Esophagus squamous epithelium (tissue), 5 donors: ENCODE measurements around the gene LRRC45. TPM values are rescaled to one million over a fixed set of nuclear protein-coding genes. Genes with fewer than 3 reads are reported as not detected.

ENCODE experiments used
- DNase-seq: peaks from one replicate; lab custom pipeline; 2025; lab: John Stamatoyannopoulos, UW
- H3K27ac ChIP-seq, 4 donors: fragments of 200-600 bp; sonication (generic); one replicate each; pipeline ENCODE4 v1.5.1; 2016 to 2019; ENCODE audit warnings: mild to moderate bottlenecking in 1 of 4
- H3K27me3 ChIP-seq, 4 donors: fragments of 200-600 bp; sonication (generic); 1 replicate in 3 of 4; 2 replicates in 1 of 4; pipeline versions ENCODE4 v1.5.1 to v1.6.0; 2017 to 2021; ENCODE audit warnings: antibody characterized with exemption in 1 of 4
- H3K36me3 ChIP-seq, 3 donors: fragments of 200-600 bp; sonication (generic); one replicate each; pipeline ENCODE4 v1.5.1; 2016 to 2019
- H3K4me1 ChIP-seq, 3 donors: fragments of 200-600 bp; sonication (generic); one replicate each; pipeline ENCODE4 v1.5.1; 2017 to 2019
- H3K4me3 ChIP-seq, 4 donors: fragments of 200-600 bp; sonication (generic); 1 replicate in 3 of 4; 2 replicates in 1 of 4; pipeline ENCODE4 v1.5.1; 2016 to 2019; ENCODE audit warnings: mild to moderate bottlenecking in 2 of 4, moderate library complexity in 1 of 4
- H3K9me3 ChIP-seq, 3 donors: fragments of 200-600 bp; sonication (generic); one replicate each; pipeline ENCODE4 v1.5.1; 2016 to 2019
- CTCF ChIP-seq, 6 experiments: fragments of 450-650 bp in 4 of 6; fragments of 200-600 bp in 2 of 6; sonication (generic) in 2 of 6; IDR thresholded peaks; one replicate each; pipeline ENCODE4 v1.5.1; 2016 to 2019; ENCODE audit warnings: antibody characterized with exemption in 6 of 6, mild to moderate bottlenecking in 4 of 6, moderate library complexity in 4 of 6
- POLR2A ChIP-seq, 4 donors: fragments of 450-650 bp; IDR thresholded peaks; one replicate each; pipeline ENCODE4 v1.6.1; 2017; ENCODE audit warnings: antibody characterized with exemption in 4 of 4, mild to moderate bottlenecking in 4 of 4, moderate library complexity in 3 of 4
- WGBS, 2 donors: methylation state at CpG; one replicate each; pipeline ENCODE4 v1.1.5; 2018; 5-methylcytosine and 5-hydroxymethylcytosine counted together
- intact Hi-C: fragments of 100-400 bp; cut with DNase I; formaldehyde crosslinking; loops from one replicate; pipeline ENCODE4 v1.15.0; 2022
- total RNA-seq, 4 donors: library from RNA; depleted of rRNA; stranded (reverse); fragments of >200 nt; gene quantifications; one replicate each; pipeline ENCODE4 v1.1.0, GENCODE V29; 2016
- donor health status: DM: yes; HTN: yes; CAD: no.

The LRRC45 gene
- total RNA-seq, 4 donors from 2014 or later = 9.7 to 21.2 (median 18.3) TPM

DNA sequence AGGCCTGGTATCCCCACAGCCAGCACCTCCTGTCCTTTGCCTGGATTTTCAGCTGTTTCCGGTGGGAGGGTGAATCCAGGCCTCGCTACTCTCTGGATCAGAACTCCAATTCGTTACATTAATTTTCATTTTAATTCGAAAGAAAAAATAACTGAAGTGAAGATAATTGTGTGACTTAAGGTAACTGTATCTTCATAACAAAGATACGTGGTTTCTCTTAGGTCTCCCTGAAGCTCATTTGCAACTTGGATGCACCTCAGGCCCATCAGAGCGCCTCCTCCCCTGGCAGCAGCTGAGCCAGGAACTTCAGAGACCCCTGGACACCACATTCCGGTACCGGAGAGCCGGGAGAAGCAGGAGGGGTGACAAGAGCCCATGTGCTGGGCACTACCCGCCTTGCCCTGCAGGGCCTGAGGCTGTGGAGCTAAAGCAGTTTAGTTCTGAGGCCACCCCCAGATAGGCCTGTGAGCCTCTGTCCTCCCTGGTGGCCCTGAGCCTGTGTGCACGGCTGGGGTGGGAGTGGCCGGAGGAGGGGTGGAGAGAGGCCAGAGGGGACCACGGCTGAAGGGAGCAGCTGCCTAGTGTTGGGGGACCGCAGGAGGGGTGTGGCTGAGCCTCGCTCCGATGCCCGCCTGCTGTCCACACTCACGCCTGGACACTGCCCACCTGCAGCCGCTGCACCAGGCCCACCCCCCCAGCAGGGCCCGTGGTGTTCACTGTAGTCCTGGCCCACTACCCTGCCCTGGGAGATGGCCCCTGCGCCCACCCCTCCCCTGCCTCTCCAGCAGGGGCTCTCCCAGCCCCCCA is 53.9 kb downstream of the LRRC45 start:
- Histone ChIP-seq H3K36me3 (peaks cover 20 to 50% (median 28%) of the 10 kb centered on the region in 3 donors), H3K27me3 (no peaks in the 10 kb centered on the region), H3K27ac (no peak overlapping the region), H3K4me3 (no peak overlapping the region), H3K4me1 (peaks cover 0 to 17% (median 0%) of the 10 kb centered on the region in 3 donors), H3K9me3 (no peaks in the 10 kb centered on the region)
- no peak for DNase-seq
- WGBS, 2 donors = 76 to 77% methylated on average over 8 to 10 of the region's 21 CpGs
- TF ChIP-seq CTCF (IDR thresholded peaks at IDR 0.05) = no peak
- TF ChIP-seq POLR2A (IDR thresholded peaks at IDR 0.05) = no peak
- intact Hi-C loops = no loop called here

DNA sequence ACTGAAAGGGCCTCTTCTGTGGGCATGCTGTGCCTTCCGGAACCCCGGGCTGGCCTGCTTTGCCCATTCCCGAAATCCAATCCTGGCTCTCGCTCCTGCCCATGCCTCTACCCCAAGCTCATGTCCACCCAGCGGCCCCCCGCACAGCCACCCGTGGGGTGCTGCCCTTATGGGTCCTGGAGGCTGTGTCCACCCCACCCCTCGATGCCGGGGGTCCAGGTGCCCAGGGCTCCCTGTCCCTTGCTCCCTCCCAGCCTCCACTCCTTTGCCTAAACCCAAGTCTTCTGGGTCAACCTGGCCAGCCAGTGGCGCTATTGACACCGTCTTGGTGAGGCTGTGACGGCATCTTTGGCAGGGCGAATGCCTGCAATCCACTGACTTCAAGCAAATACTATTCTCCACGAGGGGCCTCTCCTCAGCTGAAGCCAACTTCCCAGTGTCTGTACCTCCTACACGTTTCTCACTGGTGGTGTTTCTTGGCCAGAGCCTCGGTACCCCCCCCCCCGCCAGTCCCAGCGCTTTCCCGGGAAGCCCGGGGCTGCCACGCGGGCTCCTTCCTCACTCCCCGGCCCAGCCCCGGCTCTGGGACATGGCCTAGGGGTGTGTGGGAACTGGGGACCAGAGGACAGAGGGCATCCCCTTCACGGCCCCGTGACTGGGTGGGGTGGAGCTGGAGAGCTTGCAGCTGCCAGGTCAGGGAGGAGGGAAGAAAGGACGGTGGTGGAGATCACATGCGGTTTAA is 54.7 kb downstream of the LRRC45 start:
- WGBS, 2 donors = 74 to 75% methylated on average over 5 to 16 of the region's 28 CpGs
- Histone ChIP-seq H3K27me3 (no peaks in the 10 kb centered on the region), H3K27ac (no peak overlapping the region), H3K4me3 (no peak overlapping the region), H3K9me3 (no peaks in the 10 kb centered on the region), H3K4me1 (peaks cover 0 to 17% (median 0%) of the 10 kb centered on the region in 3 donors), H3K36me3 (peaks cover 26 to 58% (median 36%) of the 10 kb centered on the region in 3 donors)
- intact Hi-C loops = no loop called here
- TF ChIP-seq CTCF (IDR thresholded peaks at IDR 0.05) (no peak), POLR2A (IDR thresholded peaks at IDR 0.05) (no peak)
- no peak for DNase-seq

GRCh38 chr17:82078433-82078832 is 55.3 kb downstream of the LRRC45 start:
- Histone ChIP-seq H3K27ac (no peak overlapping the region), H3K4me3 (no peak overlapping the region), H3K9me3 (no peaks in the 10 kb centered on the region), H3K4me1 (peaks cover 0 to 11% (median 0%) of the 10 kb centered on the region in 3 donors), H3K27me3 (no peaks in the 10 kb centered on the region), H3K36me3 (peaks cover 33 to 64% (median 41%) of the 10 kb centered on the region in 3 donors)
- no peak for DNase-seq
- WGBS, 2 donors = 91 to 93% methylated on average over 10 to 11 of the region's 18 CpGs
- intact Hi-C loops = no loop called here
- TF ChIP-seq CTCF (IDR thresholded peaks at IDR 0.05) (no peak), POLR2A (IDR thresholded peaks at IDR 0.05) (no peak)

DNA sequence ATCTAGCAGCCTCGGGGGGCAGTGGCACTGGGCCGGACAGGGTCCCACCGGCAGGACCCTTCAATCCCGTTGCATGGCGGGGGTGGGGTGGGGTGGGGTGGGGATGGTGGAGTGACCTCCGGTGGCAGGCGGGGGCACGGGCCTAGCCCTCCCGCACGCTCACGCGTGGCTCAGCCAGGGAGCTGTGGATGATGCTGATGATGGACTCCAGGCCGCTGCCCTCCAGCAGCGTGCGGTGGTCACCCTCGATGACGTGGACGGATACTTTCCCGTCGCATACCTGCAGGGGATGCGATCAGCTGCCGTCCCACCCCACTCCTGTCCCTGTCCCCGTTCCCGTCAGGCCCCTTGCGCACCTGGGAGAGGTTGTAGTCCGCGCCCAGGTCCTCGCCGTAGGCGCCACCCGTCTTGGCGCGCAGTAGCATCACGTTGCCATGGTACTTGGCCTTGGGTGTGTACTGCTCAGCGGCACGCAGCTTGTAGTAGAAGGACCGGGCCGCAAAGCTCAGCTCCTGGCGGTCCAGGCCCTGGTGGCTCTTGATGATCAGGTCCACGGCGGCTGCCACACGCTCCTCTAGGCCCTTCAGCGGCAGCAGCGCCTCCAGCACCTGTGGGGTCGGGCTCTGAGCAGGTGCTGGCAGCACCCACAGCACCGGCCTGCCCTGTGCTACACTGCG is 56.0 kb downstream of the LRRC45 start:
- no peak for TF ChIP-seq CTCF (IDR thresholded peaks at IDR 0.05)
- no peak for TF ChIP-seq POLR2A (IDR thresholded peaks at IDR 0.05)
- intact Hi-C loops = no loop called here
- Histone ChIP-seq H3K36me3 (peaks cover 40 to 71% (median 48%) of the 10 kb centered on the region in 3 donors), H3K4me1 (peaks cover 0 to 6% (median 0%) of the 10 kb centered on the region in 3 donors), H3K27me3 (no peaks in the 10 kb centered on the region), H3K4me3 (no peak overlapping the region), H3K9me3 (no peaks in the 10 kb centered on the region), H3K27ac (no peak overlapping the region)
- DNase-seq = no peak
- WGBS, 2 donors = 75 to 97% methylated on average over 5 to 6 of the region's 47 CpGs
